Ectodermal cell (in vitro differentiated cells): ENCODE data around the gene FHIT.

Experiments used
- H3K27ac ChIP-seq: 2 replicates; pipeline ENCODE4 v1.7.0; 2013; ENCODE audit warnings: mild to moderate bottlenecking, low read depth, low read length; ENCODE audit not compliant: insufficient read depth, poor library complexity, severe bottlenecking
- H3K27me3 ChIP-seq: 2 replicates; pipeline ENCODE4 v1.7.0; 2013; ENCODE audit warnings: mild to moderate bottlenecking, low read length; ENCODE audit not compliant: insufficient read depth, control insufficient read depth, poor library complexity, severe bottlenecking
- H3K36me3 ChIP-seq: one replicate; pipeline ENCODE4 v1.7.0; 2013; ENCODE audit warnings: low read length; ENCODE audit not compliant: control insufficient read depth, insufficient read depth
- H3K4me1 ChIP-seq: one replicate; pipeline ENCODE4 v1.7.0; 2013; ENCODE audit warnings: low read length; ENCODE audit not compliant: control insufficient read depth, insufficient read depth
- H3K4me3 ChIP-seq: 2 replicates; pipeline ENCODE4 v1.7.0; 2013; ENCODE audit warnings: low read depth, low read length, control low read depth; ENCODE audit not compliant: insufficient read depth
- H3K9me3 ChIP-seq: 2 replicates; pipeline ENCODE4 v1.7.0; 2013; ENCODE audit warnings: mild to moderate bottlenecking, low read length, moderate library complexity; ENCODE audit not compliant: control insufficient read depth
- WGBS, 2 experiments: methylation state at CpG; one replicate each; pipeline ENCODE4 v1.1.7; 2013; ENCODE audit warnings: missing lambda C conversion rate in 2 of 2; 5-methylcytosine and 5-hydroxymethylcytosine counted together

FHIT gene

DNA sequence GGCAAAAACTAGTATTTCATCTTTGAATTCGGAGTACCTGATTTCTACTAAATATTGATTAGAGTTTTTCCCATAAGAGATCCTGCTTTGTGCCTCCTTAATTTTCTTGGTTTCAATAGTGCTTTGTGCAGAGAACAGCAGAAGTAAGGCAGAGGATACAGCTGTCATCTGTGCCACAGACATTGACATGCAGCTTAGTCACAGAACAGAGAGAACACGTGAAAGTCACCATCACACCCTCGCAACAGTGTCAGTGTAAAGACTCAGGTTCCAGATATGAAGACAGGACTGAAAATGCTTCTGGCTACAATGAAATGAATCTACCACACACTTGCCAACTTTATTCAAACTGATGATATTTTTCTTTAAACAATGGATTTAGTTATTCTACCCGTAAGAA, 1258.7 kb downstream of the FHIT start:
- peaks cover 4% of the 10 kb centered on the region for H3K4me1 ChIP-seq
- 91 to 93% methylated on average over 4 of the region's 4 CpGs for WGBS, 2 experiments
- H3K27me3 ChIP-seq: no peaks in the 10 kb centered on the region
- no peak overlapping the region for H3K27ac ChIP-seq
- H3K36me3 ChIP-seq: no peaks in the 10 kb centered on the region
- H3K4me3 ChIP-seq: no peak overlapping the region
- no peaks in the 10 kb centered on the region for H3K9me3 ChIP-seq

DNA sequence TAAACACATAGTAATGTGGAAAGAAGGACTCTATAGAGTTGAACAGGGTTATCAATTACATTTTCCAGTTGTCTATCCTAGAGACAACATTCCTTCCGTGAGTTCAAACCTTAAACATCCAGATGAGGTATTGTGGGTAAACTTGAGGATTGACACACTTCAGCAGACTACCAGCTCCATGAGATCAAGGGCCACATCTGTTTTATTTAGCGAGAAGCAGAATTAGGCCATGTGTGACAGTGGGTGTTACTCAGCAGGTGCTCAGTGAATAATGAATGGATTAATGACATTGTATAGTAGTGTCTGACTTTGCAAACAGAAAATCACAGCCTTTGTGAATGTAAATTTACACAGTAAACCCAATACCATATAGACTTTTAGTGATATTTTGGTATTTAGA, 1260.3 kb downstream of the FHIT start:
- 94% methylated on average over 2 of the region's 2 CpGs for WGBS, 2 experiments
- peaks cover 4% of the 10 kb centered on the region for H3K4me1 ChIP-seq
- no peaks in the 10 kb centered on the region for H3K9me3 ChIP-seq

DNA sequence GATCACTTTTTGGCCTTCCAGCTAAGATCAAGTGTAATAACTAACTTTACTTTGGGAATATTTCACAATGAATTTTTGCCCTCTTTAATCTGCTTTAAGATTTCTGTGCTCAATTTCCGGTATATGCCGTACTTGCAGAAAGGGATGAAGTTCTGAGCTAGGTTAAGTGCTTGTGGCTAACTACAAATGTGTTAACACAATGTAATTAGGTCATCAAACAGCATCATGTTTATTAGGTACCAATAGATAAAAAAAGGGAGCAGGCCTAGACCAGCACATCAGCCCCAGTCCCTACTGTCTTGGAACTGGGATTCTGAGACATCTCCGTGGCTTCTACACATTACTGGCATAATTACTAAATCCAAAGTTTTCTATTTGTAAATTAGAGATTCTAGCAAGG, 1268.7 kb downstream of the FHIT start:
- 82 to 100% methylated on average over 1 to 3 of the region's 3 CpGs for WGBS, 2 experiments

More for the DNA sequence above, 1260.3 kb downstream of the FHIT start:
- Histone ChIP-seq H3K4me3 (no peak overlapping the region), H3K27me3 (no peaks in the 10 kb centered on the region), H3K36me3 (no peaks in the 10 kb centered on the region), H3K27ac (no peak overlapping the region)

DNA sequence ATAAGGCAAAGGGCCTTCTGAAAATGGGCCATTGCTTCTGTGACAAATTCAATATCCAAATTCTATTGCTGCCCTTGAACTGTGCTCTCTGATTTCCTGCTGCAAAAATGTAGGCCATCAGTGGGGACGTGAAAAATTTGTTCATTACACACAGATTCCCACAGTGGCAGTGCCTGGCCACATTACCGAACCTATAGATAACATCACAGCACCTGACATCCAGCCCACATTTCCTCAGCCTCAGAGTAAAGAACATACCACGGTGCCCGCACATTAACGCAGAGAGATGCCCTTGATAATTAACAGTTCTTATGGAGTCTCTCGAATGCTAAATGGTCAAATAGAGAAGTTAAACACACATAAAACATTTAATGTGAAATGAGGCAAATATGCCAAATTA, 1269.9 kb downstream of the FHIT start:
- H3K9me3 ChIP-seq: no peaks in the 10 kb centered on the region
- no peak overlapping the region for H3K4me3 ChIP-seq
- H3K4me1 ChIP-seq: no peaks in the 10 kb centered on the region
- no peaks in the 10 kb centered on the region for H3K36me3 ChIP-seq
- H3K27ac ChIP-seq: no peak overlapping the region
- H3K27me3 ChIP-seq: no peaks in the 10 kb centered on the region
- 83 to 85% methylated on average over 5 to 6 of the region's 6 CpGs for WGBS, 2 experiments

More for the DNA sequence above, 1268.7 kb downstream of the FHIT start:
- no peaks in the 10 kb centered on the region for H3K36me3 ChIP-seq
- H3K27me3 ChIP-seq: no peaks in the 10 kb centered on the region
- H3K9me3 ChIP-seq: no peaks in the 10 kb centered on the region
- no peak overlapping the region for H3K27ac ChIP-seq
- no peak overlapping the region for H3K4me3 ChIP-seq
- H3K4me1 ChIP-seq: no peaks in the 10 kb centered on the region

DNA sequence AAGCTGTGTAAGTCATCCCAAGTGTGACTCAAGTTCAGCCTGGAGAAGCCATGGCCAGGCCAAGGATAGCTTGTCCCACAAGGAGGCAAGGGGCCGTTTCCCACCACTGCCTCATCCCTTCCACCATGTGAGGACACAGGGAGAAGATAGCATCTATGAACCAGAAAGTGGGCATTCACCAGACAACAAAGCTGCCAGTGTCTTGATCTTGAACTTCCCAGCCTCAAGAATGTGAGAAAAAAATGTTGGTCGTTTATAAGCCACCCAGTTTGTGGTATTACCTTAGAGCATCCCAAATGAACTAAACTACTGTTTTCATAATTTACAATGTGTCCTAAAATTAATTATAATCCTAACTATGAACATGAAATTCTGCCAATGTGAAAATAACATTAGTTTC, 1270.7 kb downstream of the FHIT start:
- no peak overlapping the region for H3K27ac ChIP-seq
- no peaks in the 10 kb centered on the region for H3K4me1 ChIP-seq
- H3K27me3 ChIP-seq: no peaks in the 10 kb centered on the region
- no peaks in the 10 kb centered on the region for H3K36me3 ChIP-seq
- H3K9me3 ChIP-seq: no peaks in the 10 kb centered on the region
- no peak overlapping the region for H3K4me3 ChIP-seq
- 45 to 47% methylated on average over 2 of the region's 2 CpGs for WGBS, 2 experiments

DNA sequence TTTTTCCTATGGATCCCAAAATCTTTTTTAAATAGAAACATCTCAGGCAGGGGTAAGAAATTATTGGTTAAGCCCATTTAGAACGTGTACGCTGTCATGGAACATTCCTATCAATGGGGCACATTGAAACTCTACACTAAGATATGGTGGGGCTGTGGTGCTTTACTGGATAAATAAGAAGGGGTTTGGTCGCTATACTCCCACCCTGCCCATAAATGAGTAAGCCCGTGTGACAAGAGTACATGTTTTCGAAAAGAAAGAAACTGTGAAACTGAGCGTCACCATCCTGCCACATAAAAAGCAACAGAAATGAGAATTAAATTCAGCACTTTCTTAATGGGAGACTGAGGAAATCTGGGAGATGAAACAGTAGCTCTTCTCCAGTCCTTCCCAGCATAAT, 1271.7 kb downstream of the FHIT start:
- 96% methylated on average over 6 of the region's 6 CpGs for WGBS, 2 experiments
- no peaks in the 10 kb centered on the region for H3K36me3 ChIP-seq
- H3K4me3 ChIP-seq: no peak overlapping the region
- no peaks in the 10 kb centered on the region for H3K9me3 ChIP-seq
- H3K4me1 ChIP-seq: no peaks in the 10 kb centered on the region
- H3K27ac ChIP-seq: no peak overlapping the region
- H3K27me3 ChIP-seq: no peaks in the 10 kb centered on the region

DNA sequence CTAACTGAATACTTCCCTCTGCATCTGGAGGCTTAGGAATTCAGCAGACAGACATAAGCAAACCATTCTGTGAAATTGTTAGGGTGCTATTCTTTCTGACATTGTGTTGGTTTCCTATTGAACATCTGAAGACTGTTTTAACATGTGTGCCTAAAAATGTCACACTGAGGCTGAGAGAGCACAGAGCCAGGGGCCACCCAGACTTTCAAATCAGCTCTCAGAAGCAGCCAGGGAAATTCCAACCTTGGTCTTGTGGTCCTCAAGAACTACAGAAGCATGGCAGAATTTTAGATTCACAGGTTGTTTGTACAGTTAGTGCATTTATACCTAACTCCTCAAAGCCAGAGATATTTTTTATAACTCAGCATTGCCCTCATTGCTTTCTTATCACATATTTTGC, 1272.3 kb downstream of the FHIT start:
- no peaks in the 10 kb centered on the region for H3K27me3 ChIP-seq
- H3K9me3 ChIP-seq: no peaks in the 10 kb centered on the region
- no peaks in the 10 kb centered on the region for H3K36me3 ChIP-seq
- no peaks in the 10 kb centered on the region for H3K4me1 ChIP-seq
- H3K4me3 ChIP-seq: no peak overlapping the region
- H3K27ac ChIP-seq: no peak overlapping the region

DNA sequence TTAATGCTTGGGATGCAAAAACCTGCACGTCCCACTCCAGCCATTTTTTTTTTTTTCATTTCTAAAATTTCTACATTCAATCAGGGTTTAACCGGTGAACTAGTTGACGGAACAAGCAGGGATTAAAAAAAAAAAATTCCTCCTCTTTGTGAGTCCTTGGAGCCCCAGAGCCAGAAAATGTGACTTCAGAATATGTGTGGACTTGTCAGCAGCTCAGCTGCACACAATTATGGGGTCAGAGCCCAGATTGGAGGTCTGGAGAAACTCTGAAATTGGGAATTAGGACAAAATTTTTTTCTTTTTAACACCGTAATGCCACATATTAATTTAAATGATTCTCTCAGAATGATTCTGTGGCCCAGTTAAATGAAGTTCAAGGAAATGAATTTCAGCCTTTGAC, 1280.5 kb downstream of the FHIT start:
- Histone ChIP-seq H3K27me3 (no peaks in the 10 kb centered on the region), H3K9me3 (no peaks in the 10 kb centered on the region), H3K4me1 (no peaks in the 10 kb centered on the region), H3K4me3 (no peak overlapping the region), H3K27ac (no peak overlapping the region), H3K36me3 (no peaks in the 10 kb centered on the region)
- WGBS, 2 experiments: 93 to 94% methylated on average over 4 of the region's 4 CpGs

DNA sequence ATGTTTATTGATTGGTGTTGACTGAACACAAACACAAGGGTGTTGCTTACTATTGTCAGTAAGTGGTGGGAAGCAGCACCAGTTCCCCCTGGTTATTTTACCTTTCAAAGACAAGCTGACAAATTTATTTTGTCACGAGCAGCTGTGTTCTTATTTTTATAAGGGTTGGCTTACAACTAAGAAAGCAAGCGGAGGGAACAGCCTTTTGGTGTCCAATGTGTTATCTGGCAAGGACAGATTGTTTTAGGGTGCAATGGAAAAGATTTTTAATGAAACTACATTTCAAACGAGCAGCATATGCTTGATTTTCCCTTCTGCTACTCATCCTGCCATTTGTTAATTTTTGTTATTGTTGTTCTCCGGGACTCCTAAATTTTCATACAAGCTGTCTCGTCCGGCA, 1280.9 kb downstream of the FHIT start:
- 93 to 96% methylated on average over 5 to 6 of the region's 6 CpGs for WGBS, 2 experiments
- Histone ChIP-seq H3K4me1 (no peaks in the 10 kb centered on the region), H3K27me3 (no peaks in the 10 kb centered on the region), H3K9me3 (no peaks in the 10 kb centered on the region), H3K27ac (no peak overlapping the region), H3K36me3 (no peaks in the 10 kb centered on the region), H3K4me3 (no peak overlapping the region)

DNA sequence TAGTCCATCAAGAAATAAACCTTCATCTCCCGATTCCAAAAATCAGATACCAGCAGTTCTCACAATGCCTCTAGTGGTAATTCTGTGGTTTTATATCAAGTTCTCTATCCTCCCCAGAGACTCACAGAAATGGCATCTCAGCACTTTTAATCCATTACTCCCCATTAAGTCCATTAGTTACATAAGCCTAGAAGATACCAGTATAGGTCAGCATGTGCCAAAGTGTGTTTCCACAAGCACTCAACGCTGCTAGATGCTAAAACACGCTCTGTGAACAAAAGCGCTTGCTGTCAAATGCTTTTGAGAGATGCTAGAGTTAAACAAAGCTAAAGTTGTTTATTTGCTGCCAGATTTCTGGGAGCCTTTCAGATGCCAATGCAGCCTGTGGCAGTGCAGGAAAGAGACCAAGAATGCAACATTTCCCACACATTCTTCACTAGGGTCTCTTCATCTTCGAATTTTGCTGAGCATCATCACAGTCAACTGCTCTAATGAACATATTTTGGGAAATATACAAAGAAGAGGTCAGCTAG, 1282.7 kb downstream of the FHIT start:
- WGBS, 2 experiments: 89 to 91% methylated on average over 5 of the region's 5 CpGs
- Histone ChIP-seq H3K36me3 (no peaks in the 10 kb centered on the region), H3K9me3 (no peaks in the 10 kb centered on the region), H3K4me3 (no peak overlapping the region), H3K27me3 (no peaks in the 10 kb centered on the region), H3K27ac (no peak overlapping the region), H3K4me1 (no peaks in the 10 kb centered on the region)

DNA sequence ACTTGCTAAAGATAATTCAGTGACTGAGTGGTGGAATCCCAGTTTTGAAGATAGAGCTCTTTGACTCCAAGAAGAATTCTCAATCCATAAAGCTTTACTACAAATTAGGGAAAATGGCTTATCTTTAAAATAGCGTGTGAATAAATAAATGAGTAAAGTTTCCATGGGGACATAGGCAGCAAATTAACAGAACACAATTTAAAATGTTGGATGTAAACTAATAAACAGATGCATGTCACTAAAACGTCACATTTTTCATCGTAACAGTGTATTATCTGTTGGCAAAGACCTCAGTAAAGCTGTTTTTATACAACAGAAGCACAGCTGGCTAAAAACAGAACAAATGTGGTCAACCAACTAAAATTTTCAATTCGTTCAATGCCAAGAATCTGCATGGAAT, 1287.6 kb downstream of the FHIT start:
- WGBS, 2 experiments: 91 to 93% methylated on average over 3 to 4 of the region's 4 CpGs

More for the DNA sequence above, 1287.6 kb downstream of the FHIT start:
- Histone ChIP-seq H3K36me3 (no peaks in the 10 kb centered on the region), H3K9me3 (no peaks in the 10 kb centered on the region), H3K27ac (no peak overlapping the region), H3K4me1 (no peaks in the 10 kb centered on the region), H3K27me3 (no peaks in the 10 kb centered on the region), H3K4me3 (no peak overlapping the region)
